GM12891 (cell line): Measurements from ENCODE around the gene NT5M.

Experiments
- DNase-seq: peaks from one replicate; pipeline ENCODE4 v3.0.0; 2011; ENCODE audit warnings: low spot score; ENCODE audit not compliant: insufficient read length
- FAIRE-seq: peaks from 2 replicates; lab custom pipeline; 2011; peaks lifted over from hg19 to GRCh38; lab: Jason Lieb, UNC
- PAX5 ChIP-seq: IDR thresholded peaks from 2 replicates; pipeline ENCODE4 v1.6.1; 2011; ENCODE audit warnings: low read length, moderate library complexity, mild to moderate bottlenecking; ENCODE audit not compliant: insufficient read depth, severe bottlenecking
- POLR2A ChIP-seq: IDR thresholded peaks from 2 replicates; pipeline ENCODE4 v1.6.1; 2011; ENCODE audit warnings: low read depth, low read length, control low read depth
- POLR2AphosphoS5 ChIP-seq: IDR thresholded peaks from 2 replicates; pipeline ENCODE4 v1.6.1; 2011; ENCODE audit warnings: low read depth, low read length, control low read depth
- POU2F2 ChIP-seq: IDR thresholded peaks from 2 replicates; pipeline ENCODE4 v1.6.1; 2011; ENCODE audit warnings: low read depth, mild to moderate bottlenecking, control low read depth, low read length, moderate library complexity
- SPI1 ChIP-seq: IDR thresholded peaks from 2 replicates; pipeline ENCODE4 v1.6.1; 2011; ENCODE audit warnings: low read depth, low read length, control low read depth
- TAF1 ChIP-seq: IDR thresholded peaks from 2 replicates; pipeline ENCODE4 v1.6.1; 2011; ENCODE audit warnings: low read depth, low read length, control low read depth

The NT5M gene

GRCh38 chr17:17366941-17367875, 64.0 kb downstream of the NT5M start:
- FAIRE-seq: no peak
- TF ChIP-seq POLR2A (no peak), SPI1 (no peak), POLR2AphosphoS5 (no peak), PAX5 (no peak), TAF1 (no peak), POU2F2 (no peak)
- DNase-seq: no peak

- no peak for DNase-seq
- TF ChIP-seq POU2F2 (no peak), SPI1 (no peak), POLR2AphosphoS5 (no peak), PAX5 (no peak), POLR2A (no peak), TAF1 (no peak)
- no peak for FAIRE-seq
Measured at GRCh38 chr17:17367931-17368330, 64.8 kb downstream of the NT5M start.

GRCh38 chr17:17370711-17371110, 67.5 kb downstream of the NT5M start:
- TF ChIP-seq POU2F2: no peak
- no peak for FAIRE-seq
- no peak for DNase-seq

GRCh38 chr17:17372856-17373520, 69.8 kb downstream of the NT5M start:
- DNase-seq (no peak), FAIRE-seq (no peak)
- no peak for TF ChIP-seq POLR2AphosphoS5
- no peak for TF ChIP-seq SPI1
- no peak for TF ChIP-seq POU2F2
- no peak for TF ChIP-seq PAX5
- no peak for TF ChIP-seq TAF1
- TF ChIP-seq POLR2A: no peak

- FAIRE-seq: no peak
- TF ChIP-seq PAX5: no peak
- TF ChIP-seq TAF1: no peak
- no peak for TF ChIP-seq POU2F2
- TF ChIP-seq POLR2A: no peak
- no peak for TF ChIP-seq POLR2AphosphoS5
- no peak for TF ChIP-seq SPI1
- no peak for DNase-seq
Measured at GRCh38 chr17:17375841-17376240, 72.7 kb downstream of the NT5M start.

GRCh38 chr17:17376362-17376761, 73.2 kb downstream of the NT5M start:
- TF ChIP-seq POLR2A: no peak
- FAIRE-seq: no peak
- no peak for DNase-seq

GRCh38 chr17:17377071-17377967, 74.1 kb downstream of the NT5M start:
- DNase-seq (no peak), FAIRE-seq (no peak)

GRCh38 chr17:17379197-17379991, 76.2 kb downstream of the NT5M start:
- TF ChIP-seq SPI1: no peak
- DNase-seq: no peak
- FAIRE-seq: no peak

More at GRCh38 chr17:17377071-17377967, 74.1 kb downstream of the NT5M start:
- TF ChIP-seq SPI1 (no peak), POLR2A (no peak), POU2F2 (no peak), TAF1 (no peak), PAX5 (no peak)

- no peak for FAIRE-seq
- no peak for DNase-seq
- TF ChIP-seq PAX5: no peak
- no peak for TF ChIP-seq POU2F2
Measured at GRCh38 chr17:17380145-17380925, 77.2 kb downstream of the NT5M start.
